Thyroid gland (tissue), 4 donors: ENCODE measurements around the gene ANTKMT. TPM values are rescaled to one million over a fixed set of nuclear protein-coding genes. Genes with fewer than 3 reads are reported as not detected.

Source experiments
- DNase-seq, 2 donors: peaks; one replicate each; pipeline ENCODE4 v3.0.0-alpha.2; 2019
- H3K27ac ChIP-seq, 3 donors: fragments of 200-600 bp; sonication (generic); 1 replicate in 2 of 3; 2 replicates in 1 of 3; pipeline ENCODE4 v1.5.1; 2016 to 2019; ENCODE audit warnings: mild to moderate bottlenecking in 1 of 3, moderate library complexity in 1 of 3
- H3K27me3 ChIP-seq: fragments of 200-600 bp; sonication (generic); one replicate; pipeline ENCODE4 v1.5.1; 2019
- H3K36me3 ChIP-seq, 2 donors: fragments of 200-600 bp; sonication (generic); one replicate each; pipeline ENCODE4 v1.5.1; 2016 to 2019
- H3K4me1 ChIP-seq, 2 donors: fragments of 200-600 bp; sonication (generic); one replicate each; pipeline ENCODE4 v1.5.1; 2017 to 2019
- H3K4me3 ChIP-seq, 3 donors: fragments of 200-600 bp; sonication (generic); replicated peaks in 1 of 3; 1 replicate in 2 of 3; 2 replicates in 1 of 3; pipeline ENCODE4 v1.5.1; 2016; ENCODE audit warnings: mild to moderate bottlenecking in 1 of 3
- H3K9me3 ChIP-seq: fragments of 200-600 bp; sonication (generic); one replicate; pipeline ENCODE4 v1.5.1; 2017
- POLR2A ChIP-seq, 2 donors: fragments of 450-650 bp; IDR thresholded peaks; one replicate each; pipeline ENCODE4 v1.6.1; 2017; ENCODE audit warnings: antibody characterized with exemption in 2 of 2, mild to moderate bottlenecking in 2 of 2, moderate library complexity in 1 of 2
- WGBS, 2 donors: methylation state at CpG; one replicate each; pipeline ENCODE4 v1.1.5; 2017; 5-methylcytosine and 5-hydroxymethylcytosine counted together
- intact Hi-C: fragments of 100-400 bp; cut with DNase I; formaldehyde crosslinking; loops from one replicate; pipeline ENCODE4 v1.15.1; 2023
- total RNA-seq, 4 donors: library from RNA; depleted of rRNA; stranded (reverse); fragments of >200 nt; gene quantifications; one replicate each; pipeline ENCODE4 v1.2.3, GENCODE V29; 2016
- TF ChIP-seq, protein P1 (sequence below), 6 experiments: fragments of 200-600 bp in 3 of 6; fragments of 450-650 bp in 3 of 6; sonication (generic) in 3 of 6; IDR thresholded peaks; one replicate each; pipeline ENCODE4 v1.5.1; 2016 to 2019; ENCODE audit warnings: antibody characterized with exemption in 6 of 6, mild to moderate bottlenecking in 2 of 6, inconsistent platforms in 1 of 6, moderate library complexity in 1 of 6

Gene ANTKMT
- total RNA-seq, 4 donors from 2014 or later: 56.4 to 109 (median 63.8) TPM

- intact Hi-C loops: no loop called here
- Histone ChIP-seq H3K36me3 (peaks cover 33 to 44% of the 10 kb centered on the region in 2 donors), H3K9me3 (no peaks in the 10 kb centered on the region), H3K27ac (no peak overlapping the region), H3K4me1 (peaks cover 11 to 21% of the 10 kb centered on the region in 2 donors), H3K4me3 (no peak overlapping the region), H3K27me3 (no peaks in the 10 kb centered on the region)
- 90% methylated on average over 11 of the region's 18 CpGs; no CpG with 5 or more reads in 1 of the 2 donors for WGBS, 2 donors
- no peak for TF ChIP-seq POLR2A (IDR thresholded peaks at IDR 0.05)
- TF ChIP-seq, protein P1, sequence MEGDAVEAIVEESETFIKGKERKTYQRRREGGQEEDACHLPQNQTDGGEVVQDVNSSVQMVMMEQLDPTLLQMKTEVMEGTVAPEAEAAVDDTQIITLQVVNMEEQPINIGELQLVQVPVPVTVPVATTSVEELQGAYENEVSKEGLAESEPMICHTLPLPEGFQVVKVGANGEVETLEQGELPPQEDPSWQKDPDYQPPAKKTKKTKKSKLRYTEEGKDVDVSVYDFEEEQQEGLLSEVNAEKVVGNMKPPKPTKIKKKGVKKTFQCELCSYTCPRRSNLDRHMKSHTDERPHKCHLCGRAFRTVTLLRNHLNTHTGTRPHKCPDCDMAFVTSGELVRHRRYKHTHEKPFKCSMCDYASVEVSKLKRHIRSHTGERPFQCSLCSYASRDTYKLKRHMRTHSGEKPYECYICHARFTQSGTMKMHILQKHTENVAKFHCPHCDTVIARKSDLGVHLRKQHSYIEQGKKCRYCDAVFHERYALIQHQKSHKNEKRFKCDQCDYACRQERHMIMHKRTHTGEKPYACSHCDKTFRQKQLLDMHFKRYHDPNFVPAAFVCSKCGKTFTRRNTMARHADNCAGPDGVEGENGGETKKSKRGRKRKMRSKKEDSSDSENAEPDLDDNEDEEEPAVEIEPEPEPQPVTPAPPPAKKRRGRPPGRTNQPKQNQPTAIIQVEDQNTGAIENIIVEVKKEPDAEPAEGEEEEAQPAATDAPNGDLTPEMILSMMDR (IDR thresholded peaks at IDR 0.05): no peak
- DNase-seq: no peak
Measured at GRCh38 chr16:673399-673991, 47.5 kb upstream of the ANTKMT start.

DNA sequence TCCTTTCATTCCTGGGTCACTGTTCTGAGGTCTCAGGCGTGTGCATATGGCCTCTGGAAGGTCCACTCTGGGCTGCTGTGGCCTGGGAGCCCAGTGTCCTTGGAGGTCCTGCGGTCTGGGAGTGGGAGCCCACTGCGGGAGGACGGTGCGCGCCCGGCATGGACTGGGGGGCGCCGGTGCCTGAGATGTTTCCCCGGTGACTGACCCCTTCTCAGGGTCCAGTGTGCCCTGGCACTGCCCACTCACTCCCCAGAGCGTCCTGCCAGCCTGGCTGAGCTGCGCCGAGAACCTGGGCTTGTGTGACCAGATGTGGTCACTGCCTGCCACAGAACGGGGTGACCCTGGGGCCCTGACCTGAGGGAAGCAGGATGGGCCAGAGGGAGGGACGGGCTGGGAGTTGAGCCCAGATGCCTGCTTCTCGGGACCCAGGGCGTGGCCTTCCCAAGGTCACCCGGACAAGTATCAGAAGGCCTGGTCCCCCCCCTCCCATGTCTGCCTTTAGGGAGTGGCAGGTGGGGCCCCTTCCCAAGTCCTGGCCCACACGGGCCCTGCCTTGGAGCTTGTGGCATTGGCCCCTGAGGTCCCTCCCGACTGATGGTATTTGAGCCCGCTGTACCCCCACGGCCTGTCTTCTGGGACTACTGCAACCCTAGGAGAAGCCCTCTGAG is 46.6 kb upstream of the ANTKMT start:
- Histone ChIP-seq H3K9me3 (no peaks in the 10 kb centered on the region), H3K4me1 (peaks cover 8 to 18% of the 10 kb centered on the region in 2 donors), H3K27me3 (no peaks in the 10 kb centered on the region), H3K36me3 (peaks cover 33 to 43% of the 10 kb centered on the region in 2 donors), H3K4me3 (no peak overlapping the region), H3K27ac (no peak overlapping the region)
- no peak for DNase-seq
- intact Hi-C loops: no loop called here
- 83 to 88% methylated on average over 4 to 12 of the region's 22 CpGs for WGBS, 2 donors
- TF ChIP-seq POLR2A (IDR thresholded peaks at IDR 0.05): no peak
- TF ChIP-seq, protein P1 (IDR thresholded peaks at IDR 0.05): no peak

GRCh38 chr16:674968-675883 is 45.7 kb upstream of the ANTKMT start, which contains the start of gene RHBDL1:
Gene RHBDL1 (plus strand): TSS chr16:675671. CDS start chr16:675791, 120 bp downstream.
- WGBS, 2 donors: 14 to 29% methylated on average over 11 to 14 of the region's 73 CpGs
- intact Hi-C loops: no loop called here
- Histone ChIP-seq H3K27me3 (no peaks in the 10 kb centered on the region), H3K36me3 (peaks cover 27 to 34% of the 10 kb centered on the region in 2 donors), H3K27ac (no peak within 1 kb of the TSS), H3K4me3 (no peak within 1 kb of the TSS), H3K9me3 (no peaks in the 10 kb centered on the region), H3K4me1 (peaks cover 11 to 20% of the 10 kb centered on the region in 2 donors)
- peak; percentile 38 to 42 for DNase-seq
- TF ChIP-seq, protein P1 (IDR thresholded peaks at IDR 0.05): no peak
- TF ChIP-seq POLR2A (IDR thresholded peaks at IDR 0.05): no peak

GRCh38 chr16:675884-676564 is 44.9 kb upstream of the ANTKMT start:
- H3K4me3 ChIP-seq: no peak overlapping the region

More at GRCh38 chr16:675884-676564, 44.9 kb upstream of the ANTKMT start:
- no peak overlapping the region for H3K27ac ChIP-seq
- TF ChIP-seq POLR2A (IDR thresholded peaks at IDR 0.05): no peak
- TF ChIP-seq, protein P1 (IDR thresholded peaks at IDR 0.05): no peak
- no peaks in the 10 kb centered on the region for H3K9me3 ChIP-seq
- DNase-seq: no peak
- intact Hi-C loops: no loop called here
- peaks cover 19 to 26% of the 10 kb centered on the region in 2 donors for H3K36me3 ChIP-seq
- WGBS, 2 donors: 57 to 61% methylated on average over 4 to 12 of the region's 25 CpGs
- no peaks in the 10 kb centered on the region for H3K27me3 ChIP-seq
- peaks cover 15 to 22% of the 10 kb centered on the region in 2 donors for H3K4me1 ChIP-seq
